HepG2 (cell line): ENCODE measurements around the gene FCER1A. TPM values are rescaled to one million over a fixed set of nuclear protein-coding genes. Genes with fewer than 3 reads are reported as not detected.

Source experiments
- ATAC-seq: fragments of 200-7000 bp; cut with Tn5 transposase; 3 replicates; pipeline ENCODE4 v1.9.1; 2020; ENCODE audit warnings: mild to moderate bottlenecking, moderate library complexity
- BruUV-seq: library from RNA; stranded (reverse); fragments of 400-500 nt; replicated peaks from 2 replicates; lab custom pipeline; 2021; lab: Mats Ljungman, UMichigan
- CTCF ChIA-PET: fragments of 300-600 bp; formaldehyde crosslinking; extraction: SDS; loops from one replicate; lab custom pipeline; 2021; ENCODE audit warnings: low total read pairs, inconsistent platforms, low intra/inter-chr PET ratio; lab: Yijun Ruan, JAX
- POLR2A ChIA-PET: fragments of 350-600 bp; sonication (Branson Sonifier 250); formaldehyde crosslinking; loops from one replicate; lab custom pipeline; 2020; ENCODE audit warnings: antibody characterized with exemption, inconsistent platforms; lab: Yijun Ruan, JAX
- DNase-seq: peaks from one replicate; pipeline ENCODE4 v3.0.0-alpha.2; 2015; ENCODE audit warnings: low spot score
- FAIRE-seq: peaks from 3 replicates; lab custom pipeline; 2011; peaks lifted over from hg19 to GRCh38; lab: Jason Lieb, UNC
- H2AFZ ChIP-seq: one replicate; pipeline ENCODE4 v1.6.1; 2011; ENCODE audit warnings: low read length, inconsistent platforms
- H3K27ac ChIP-seq: fragments of 300-600 bp; 3 replicates; pipeline ENCODE4 v1.8.0; 2011; ENCODE audit warnings: mixed run types, mild to moderate bottlenecking, mixed read lengths, low read length, inconsistent platforms; ENCODE audit not compliant: insufficient read depth; ENCODE audit errors: extremely low read length
- H3K27me3 ChIP-seq, 2 experiments: fragments of 200-600 bp in 1 of 2; 2 replicates in 1 of 2; 3 replicates in 1 of 2; pipeline versions ENCODE4 v1.6.0 to v1.8.0; 2011; ENCODE audit warnings: low read length in 2 of 2, mild to moderate bottlenecking in 2 of 2, moderate library complexity in 2 of 2, inconsistent platforms in 1 of 2; ENCODE audit not compliant: insufficient read depth in 2 of 2, control insufficient read depth in 1 of 2
- H3K36me3 ChIP-seq, 2 experiments: fragments of 200-600 bp in 1 of 2; replicated peaks in 1 of 2; 2 replicates in 1 of 2; 3 replicates in 1 of 2; pipeline versions ENCODE4 v1.5.1 to v1.8.0; 2011; ENCODE audit warnings: low read length in 2 of 2, inconsistent platforms in 1 of 2; ENCODE audit not compliant: insufficient read depth in 2 of 2, control insufficient read depth in 1 of 2
- H3K4me1 ChIP-seq: 2 replicates; pipeline ENCODE4 v1.5.1; 2012; ENCODE audit warnings: low read length, inconsistent platforms; ENCODE audit not compliant: insufficient read depth
- H3K4me2 ChIP-seq: 2 replicates; pipeline ENCODE4 v1.6.0; 2011; ENCODE audit warnings: low read depth, low read length, inconsistent platforms
- H3K4me3 ChIP-seq, 3 experiments: fragments of 200-600 bp in 1 of 3; sonication (generic), shearing (Covaris generic) in 1 of 3; replicated peaks in 1 of 3; 2 replicates each; pipeline ENCODE4 v1.5.1; 2011 to 2016; ENCODE audit warnings: low read length in 3 of 3, inconsistent platforms in 2 of 3, low read depth in 2 of 3, mild to moderate bottlenecking in 2 of 3, control low read depth in 1 of 3, mixed read lengths in 1 of 3; ENCODE audit not compliant: insufficient read depth in 1 of 3
- H3K79me2 ChIP-seq: one replicate; pipeline ENCODE4 v1.6.1; 2011; ENCODE audit warnings: low read length, inconsistent platforms; ENCODE audit not compliant: insufficient read depth
- H3K9ac ChIP-seq: 2 replicates; pipeline ENCODE4 v1.6.0; 2011; ENCODE audit warnings: mild to moderate bottlenecking, low read depth, low read length, inconsistent platforms; ENCODE audit not compliant: insufficient read depth
- H3K9me3 ChIP-seq: 2 replicates; pipeline ENCODE4 v1.5.1; 2012; ENCODE audit warnings: mild to moderate bottlenecking, low read length
- H4K20me1 ChIP-seq: 2 replicates; pipeline ENCODE4 v1.6.0; 2011; ENCODE audit warnings: inconsistent platforms, mild to moderate bottlenecking, low read length, moderate library complexity; ENCODE audit not compliant: insufficient read depth
- EHMT2 ChIP-seq: fragments of 200-600 bp; sonication (generic); IDR thresholded peaks from 2 replicates; pipeline ENCODE4 v1.7.0; 2017; ENCODE audit warnings: antibody characterized with exemption, low read depth, low read length, borderline replicate concordance
- FOSL1 ChIP-seq: sonication (generic); formaldehyde crosslinking; IDR thresholded peaks from 2 replicates; pipeline ENCODE4 v1.9.0; 2021; ENCODE audit warnings: missing genetic modification reagents, borderline replicate concordance
- FOXA3 ChIP-seq: IDR thresholded peaks from 2 replicates; pipeline ENCODE4 v1.6.1; 2016; ENCODE audit warnings: missing genetic modification reagents, missing compliant biosample characterization
- PRDM4 ChIP-seq: sonication (generic); formaldehyde crosslinking; IDR thresholded peaks from 2 replicates; pipeline ENCODE4 v1.9.0; 2021; ENCODE audit warnings: missing genetic modification reagents, borderline replicate concordance
- RARA ChIP-seq: IDR thresholded peaks from 2 replicates; pipeline ENCODE4 v1.6.1; 2016; ENCODE audit warnings: missing genetic modification reagents, missing compliant biosample characterization
- ZBTB20 ChIP-seq: sonication (generic); formaldehyde crosslinking; IDR thresholded peaks from 2 replicates; pipeline ENCODE4 v1.8.1; 2023; ENCODE audit warnings: missing genetic modification reagents, low read depth, mild to moderate bottlenecking, borderline replicate concordance
- ZFYVE20 ChIP-seq: sonication (generic); formaldehyde crosslinking; IDR thresholded peaks from 2 replicates; pipeline ENCODE4 v1.8.0; 2023; ENCODE audit warnings: low read depth, mild to moderate bottlenecking, moderate library complexity, missing genetic modification reagents, borderline replicate concordance
- ZHX1 ChIP-seq: sonication (generic); formaldehyde crosslinking; IDR thresholded peaks from 2 replicates; pipeline ENCODE4 v1.8.1; 2022; ENCODE audit warnings: low read depth, mild to moderate bottlenecking, missing genetic modification reagents
- ZNF136 ChIP-seq: sonication (generic); formaldehyde crosslinking; IDR thresholded peaks from 2 replicates; pipeline ENCODE4 v1.8.1; 2022; ENCODE audit warnings: low read depth, mild to moderate bottlenecking, moderate library complexity, missing genetic modification reagents
- ZNF710 ChIP-seq: sonication (generic); formaldehyde crosslinking; IDR thresholded peaks from 2 replicates; pipeline ENCODE4 v1.5.0; 2020; ENCODE audit warnings: mild to moderate bottlenecking, missing genetic modification reagents, borderline replicate concordance
- ZNF891 ChIP-seq: sonication (generic); formaldehyde crosslinking; IDR thresholded peaks from 2 replicates; pipeline ENCODE4 v1.5.0; 2020; ENCODE audit warnings: mild to moderate bottlenecking, missing genetic modification reagents
- WGBS: methylation state at CpG from one replicate; pipeline ENCODE4 v1.1.6; 2017; ENCODE audit warnings: low lambda C conversion rate; 5-methylcytosine and 5-hydroxymethylcytosine counted together
- in situ Hi-C: cut with HindIII; loops from 2 replicates; pipeline ENCODE4 v1.10.0; 2017; ENCODE audit warnings: low pct_unique_long_range_greater_than_20kb; ENCODE audit not compliant: extremely low pct_ligation_motif_present
- intact Hi-C: fragments of 100-400 bp; cut with micrococcal nuclease; formaldehyde crosslinking; loops from one replicate; pipeline ENCODE4 v1.10.0; 2022; ENCODE audit not compliant: unreplicated experiment
- polyA plus RNA-seq, 8 experiments: library from polyadenylated mRNA; depleted of rRNA in 3 of 8; stranded (reverse) in 7 of 8; unstranded in 1 of 8; fragments of >200 nt; fragmentation: Illumina TruSeq in 4 of 8; extraction: Trizol in 4 of 8; gene quantifications; 2 replicates each; pipeline versions ENCODE4 v1.2.1 to v1.2.3, GENCODE V29; 2011 to 2016; ENCODE audit warnings: low read depth in 4 of 8, missing spikeins in 1 of 8, mixed read lengths in 1 of 8; ENCODE audit not compliant: insufficient read depth in 1 of 8
- total RNA-seq, 5 experiments: library from RNA; depleted of rRNA; stranded (reverse); fragments of >200 nt; fragmentation: Illumina TruSeq; extraction: Trizol; gene quantifications; 2 replicates each; pipeline ENCODE4 v1.2.3, GENCODE V29; 2016; ENCODE audit warnings: low read depth in 1 of 5
- TF ChIP-seq, protein P1 (sequence below): sonication (generic); formaldehyde crosslinking; conservative IDR thresholded peaks from 2 replicates; pipeline ENCODE4 v1.8.0; 2022; ENCODE audit warnings: low read depth, missing genetic modification reagents
- TF ChIP-seq, protein P2 (sequence below): sonication (generic); formaldehyde crosslinking; IDR thresholded peaks from 2 replicates; pipeline ENCODE4 v1.4.0; 2020; ENCODE audit warnings: mild to moderate bottlenecking, missing genetic modification reagents

The FCER1A gene
- total and polyA plus RNA-seq, 2 of the 13 experiments (the other 11 are each of a cell fraction or from before 2014, with no cell fraction given), result not detected

DNA sequence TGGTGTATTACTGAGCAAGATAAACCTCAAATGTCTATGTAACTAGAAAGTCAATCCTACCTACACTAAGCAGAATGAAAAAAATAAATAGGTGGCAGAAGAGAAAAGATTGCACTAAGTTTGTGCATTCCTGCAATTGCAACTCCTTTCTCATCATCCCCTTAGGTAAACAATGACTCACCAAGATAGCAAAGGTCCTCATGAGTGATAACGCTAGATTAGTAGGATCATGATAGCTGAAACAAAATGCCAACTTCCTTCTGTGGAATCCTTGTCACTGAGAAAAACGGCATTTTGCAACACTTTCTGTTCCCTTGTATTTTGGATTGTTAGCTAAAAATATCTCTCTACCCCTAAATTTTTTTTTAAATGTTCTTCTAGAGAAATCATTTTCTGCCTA is 20.0 kb upstream of the FCER1A start:
- no TSS peak for BruUV-seq
- H3K4me1 ChIP-seq, result peaks cover 6% of the 10 kb centered on the region; the same call in 1 of the 2 replicates
- ChIA-PET POLR2A (no interaction called here), CTCF (no interaction called here)
- DNase-seq (peak; percentile 48), FAIRE-seq (no peak), ATAC-seq (peak; percentile 57)
- in situ Hi-C loops (no loop called here), intact Hi-C loops (no loop called here)
- no peaks in the 10 kb centered on the region for H3K9me3 ChIP-seq
- no peak overlapping the region for H3K27ac ChIP-seq
- H3K27me3 ChIP-seq, result no peaks in the 10 kb centered on the region
- no peaks in the 10 kb centered on the region for H3K79me2 ChIP-seq
- no peak overlapping the region for H3K4me2 ChIP-seq
- H3K9ac ChIP-seq, result no peak overlapping the region
- H3K4me3 ChIP-seq, result no peak overlapping the region
- no peaks in the 10 kb centered on the region for H3K36me3 ChIP-seq
- H2AFZ ChIP-seq, result no peak overlapping the region
- H4K20me1 ChIP-seq, result no peaks in the 10 kb centered on the region
- WGBS, result 5% methylated on average over 2 of the region's 2 CpGs
- TF ChIP-seq FOXA3 (CRISPR knock-in tag) (peak; percentile 77), ZNF710 (CRISPR knock-in tag) (no peak), RARA (CRISPR knock-in tag) (no peak), ZFYVE20 (no peak), PRDM4 (CRISPR knock-in tag) (no peak), ZBTB20 (CRISPR knock-in tag) (no peak), ZNF136 (CRISPR knock-in tag) (no peak), FOSL1 (CRISPR knock-in tag) (peak; percentile 70; the same call in 1 of the 2 replicates), ZHX1 (CRISPR knock-in tag) (no peak), EHMT2 (no peak), ZNF891 (no peak)
- TF ChIP-seq, protein P1, sequence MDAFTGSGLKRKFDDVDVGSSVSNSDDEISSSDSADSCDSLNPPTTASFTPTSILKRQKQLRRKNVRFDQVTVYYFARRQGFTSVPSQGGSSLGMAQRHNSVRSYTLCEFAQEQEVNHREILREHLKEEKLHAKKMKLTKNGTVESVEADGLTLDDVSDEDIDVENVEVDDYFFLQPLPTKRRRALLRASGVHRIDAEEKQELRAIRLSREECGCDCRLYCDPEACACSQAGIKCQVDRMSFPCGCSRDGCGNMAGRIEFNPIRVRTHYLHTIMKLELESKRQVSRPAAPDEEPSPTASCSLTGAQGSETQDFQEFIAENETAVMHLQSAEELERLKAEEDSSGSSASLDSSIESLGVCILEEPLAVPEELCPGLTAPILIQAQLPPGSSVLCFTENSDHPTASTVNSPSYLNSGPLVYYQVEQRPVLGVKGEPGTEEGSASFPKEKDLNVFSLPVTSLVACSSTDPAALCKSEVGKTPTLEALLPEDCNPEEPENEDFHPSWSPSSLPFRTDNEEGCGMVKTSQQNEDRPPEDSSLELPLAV (CRISPR knock-in tag), result no peak
- TF ChIP-seq, protein P2, sequence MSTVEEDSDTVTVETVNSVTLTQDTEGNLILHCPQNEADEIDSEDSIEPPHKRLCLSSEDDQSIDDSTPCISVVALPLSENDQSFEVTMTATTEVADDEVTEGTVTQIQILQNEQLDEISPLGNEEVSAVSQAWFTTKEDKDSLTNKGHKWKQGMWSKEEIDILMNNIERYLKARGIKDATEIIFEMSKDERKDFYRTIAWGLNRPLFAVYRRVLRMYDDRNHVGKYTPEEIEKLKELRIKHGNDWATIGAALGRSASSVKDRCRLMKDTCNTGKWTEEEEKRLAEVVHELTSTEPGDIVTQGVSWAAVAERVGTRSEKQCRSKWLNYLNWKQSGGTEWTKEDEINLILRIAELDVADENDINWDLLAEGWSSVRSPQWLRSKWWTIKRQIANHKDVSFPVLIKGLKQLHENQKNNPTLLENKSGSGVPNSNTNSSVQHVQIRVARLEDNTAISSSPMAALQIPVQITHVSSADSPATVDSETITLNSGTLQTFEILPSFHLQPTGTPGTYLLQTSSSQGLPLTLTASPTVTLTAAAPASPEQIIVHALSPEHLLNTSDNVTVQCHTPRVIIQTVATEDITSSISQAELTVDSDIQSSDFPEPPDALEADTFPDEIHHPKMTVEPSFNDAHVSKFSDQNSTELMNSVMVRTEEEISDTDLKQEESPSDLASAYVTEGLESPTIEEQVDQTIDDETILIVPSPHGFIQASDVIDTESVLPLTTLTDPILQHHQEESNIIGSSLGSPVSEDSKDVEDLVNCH, result no peak
